Adrenal gland (tissue), 12 donors: ENCODE results near the gene LPCAT3. TPM values are rescaled to one million over a fixed set of nuclear protein-coding genes. Genes with fewer than 3 reads are reported as not detected.
A peak's percentile ranks its signal among the peaks of the same experiment; 100 is the strongest.

ENCODE experiments used
- DNase-seq, 7 donors: peaks; one replicate each; pipeline ENCODE4 v3.0.0-alpha.2; 2019 to 2020
- H3K27ac ChIP-seq, 5 donors: fragments of 200-600 bp; sonication (generic) in 4 of 5; 1 replicate in 3 of 5; 2 replicates in 2 of 5; pipeline versions ENCODE4 v1.5.1 to v1.8.0; 2016 to 2020; ENCODE audit warnings: mild to moderate bottlenecking in 1 of 5
- H3K27me3 ChIP-seq: fragments of 200-600 bp; 2 replicates; pipeline ENCODE4 v1.8.0; 2021
- H3K36me3 ChIP-seq, 2 donors: fragments of 200-600 bp; replicated peaks in 1 of 2; 1 replicate in 1 of 2; 2 replicates in 1 of 2; pipeline versions ENCODE4 v1.5.1 to v1.8.0; 2018 to 2022
- H3K4me1 ChIP-seq, 2 donors: fragments of 200-600 bp; replicated peaks in 1 of 2; 1 replicate in 1 of 2; 2 replicates in 1 of 2; pipeline versions ENCODE4 v1.5.1 to v1.8.0; 2018 to 2021
- H3K4me3 ChIP-seq, 4 donors: fragments of 200-600 bp; sonication (generic) in 3 of 4; one replicate each; pipeline ENCODE4 v1.5.1; 2016 to 2018
- H3K9me3 ChIP-seq, 3 donors: fragments of 200-600 bp; sonication (generic) in 1 of 3; replicated peaks in 1 of 3; 1 replicate in 2 of 3; 2 replicates in 1 of 3; pipeline versions ENCODE4 v1.5.1 to v1.8.0; 2016 to 2021
- POLR2A ChIP-seq, 2 donors: fragments of 450-650 bp; IDR thresholded peaks; one replicate each; pipeline ENCODE4 v1.6.1; 2017; ENCODE audit warnings: antibody characterized with exemption in 2 of 2, mild to moderate bottlenecking in 2 of 2, moderate library complexity in 1 of 2
- WGBS, 4 donors: extraction: QIAGEN DNeasy Blood & Tissue Kit in 2 of 4; methylation state at CpG; one replicate each; pipeline versions ENCODE4 v1.1.5 to v1.1.7; 2013 to 2017; 5-methylcytosine and 5-hydroxymethylcytosine counted together
- intact Hi-C, 2 donors: fragments of 100-400 bp; cut with DNase I; formaldehyde crosslinking; loops; one replicate each; pipeline versions ENCODE4 v1.14.1 to v1.15.0; 2022 to 2023
- polyA plus RNA-seq, 3 donors: library from polyadenylated mRNA; stranded (reverse); fragments of 200-250 nt in 2 of 3; fragments of 350-450 nt in 1 of 3; fragmentation: Illumina TruSeq in 1 of 3; extraction: RNeasy Lipid Tissue Mini Kit (QIAGEN cat#74804) in 1 of 3; gene quantifications; one replicate each; pipeline ENCODE4 v1.2.3, GENCODE V29; 2013 to 2014
- total RNA-seq, 9 donors: library from RNA; depleted of rRNA in 4 of 9; stranded (reverse); fragments of >200 nt in 4 of 9; fragments of 120-200 nt in 1 of 9; fragmentation: NEBNext Ultra II Directional in 1 of 9; extraction: Animal tissue kit (Norgen Biotek cat#: 25700) in 1 of 9; gene quantifications; one replicate each; pipeline versions ENCODE4 v1.1.0 to v1.2.4, GENCODE V29; 2013 to 2023
- TF ChIP-seq, protein P1 (sequence below), 6 experiments: fragments of 450-650 bp in 4 of 6; fragments of 200-600 bp in 2 of 6; sonication (generic) in 1 of 6; IDR thresholded peaks; 1 replicate in 5 of 6; 2 replicates in 1 of 6; pipeline versions ENCODE4 v1.5.1 to v1.8.0; 2016 to 2021; ENCODE audit warnings: antibody characterized with exemption in 6 of 6, mild to moderate bottlenecking in 2 of 6, moderate library complexity in 1 of 6
- donor health status: healthy with polysubstance abuse.
- donor health status: Bipolar disorder and iron deficiency.
- donor health status: DM: yes; HTN: yes; CAD: no.
- donor health status: DM: no; HTN: no; CAD: no.
- donor health status: DM: no; HTN: no; CAD: no.
- donor health status: DM: yes; HTN: yes; CAD: no.

Gene LPCAT3
- total and polyA plus RNA-seq, 12 donors: 28.5 to 146 (median 74.0) TPM

GRCh38 chr12:6946920-6947374 is 71.3 kb downstream of the LPCAT3 start:
- no peak for DNase-seq
- intact Hi-C loops: no loop called here
- WGBS, 4 donors: 53 to 59% (median 56%) methylated on average over 8 of the region's 8 CpGs
- Histone ChIP-seq H3K27me3 (no peaks in the 10 kb centered on the region), H3K27ac (peak overlapping the region in 4 of 5 donors; percentile 69 to 97 (median 95)), H3K9me3 (no peaks in the 10 kb centered on the region), H3K4me3 (peak overlapping the region in 1 of 4 donors; percentile 60), H3K36me3 (no peaks in the 10 kb centered on the region), H3K4me1 (peaks cover 20 to 48% of the 10 kb centered on the region in 2 donors)
- TF ChIP-seq, protein P1, sequence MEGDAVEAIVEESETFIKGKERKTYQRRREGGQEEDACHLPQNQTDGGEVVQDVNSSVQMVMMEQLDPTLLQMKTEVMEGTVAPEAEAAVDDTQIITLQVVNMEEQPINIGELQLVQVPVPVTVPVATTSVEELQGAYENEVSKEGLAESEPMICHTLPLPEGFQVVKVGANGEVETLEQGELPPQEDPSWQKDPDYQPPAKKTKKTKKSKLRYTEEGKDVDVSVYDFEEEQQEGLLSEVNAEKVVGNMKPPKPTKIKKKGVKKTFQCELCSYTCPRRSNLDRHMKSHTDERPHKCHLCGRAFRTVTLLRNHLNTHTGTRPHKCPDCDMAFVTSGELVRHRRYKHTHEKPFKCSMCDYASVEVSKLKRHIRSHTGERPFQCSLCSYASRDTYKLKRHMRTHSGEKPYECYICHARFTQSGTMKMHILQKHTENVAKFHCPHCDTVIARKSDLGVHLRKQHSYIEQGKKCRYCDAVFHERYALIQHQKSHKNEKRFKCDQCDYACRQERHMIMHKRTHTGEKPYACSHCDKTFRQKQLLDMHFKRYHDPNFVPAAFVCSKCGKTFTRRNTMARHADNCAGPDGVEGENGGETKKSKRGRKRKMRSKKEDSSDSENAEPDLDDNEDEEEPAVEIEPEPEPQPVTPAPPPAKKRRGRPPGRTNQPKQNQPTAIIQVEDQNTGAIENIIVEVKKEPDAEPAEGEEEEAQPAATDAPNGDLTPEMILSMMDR (IDR thresholded peaks at IDR 0.05): no peak

DNA sequence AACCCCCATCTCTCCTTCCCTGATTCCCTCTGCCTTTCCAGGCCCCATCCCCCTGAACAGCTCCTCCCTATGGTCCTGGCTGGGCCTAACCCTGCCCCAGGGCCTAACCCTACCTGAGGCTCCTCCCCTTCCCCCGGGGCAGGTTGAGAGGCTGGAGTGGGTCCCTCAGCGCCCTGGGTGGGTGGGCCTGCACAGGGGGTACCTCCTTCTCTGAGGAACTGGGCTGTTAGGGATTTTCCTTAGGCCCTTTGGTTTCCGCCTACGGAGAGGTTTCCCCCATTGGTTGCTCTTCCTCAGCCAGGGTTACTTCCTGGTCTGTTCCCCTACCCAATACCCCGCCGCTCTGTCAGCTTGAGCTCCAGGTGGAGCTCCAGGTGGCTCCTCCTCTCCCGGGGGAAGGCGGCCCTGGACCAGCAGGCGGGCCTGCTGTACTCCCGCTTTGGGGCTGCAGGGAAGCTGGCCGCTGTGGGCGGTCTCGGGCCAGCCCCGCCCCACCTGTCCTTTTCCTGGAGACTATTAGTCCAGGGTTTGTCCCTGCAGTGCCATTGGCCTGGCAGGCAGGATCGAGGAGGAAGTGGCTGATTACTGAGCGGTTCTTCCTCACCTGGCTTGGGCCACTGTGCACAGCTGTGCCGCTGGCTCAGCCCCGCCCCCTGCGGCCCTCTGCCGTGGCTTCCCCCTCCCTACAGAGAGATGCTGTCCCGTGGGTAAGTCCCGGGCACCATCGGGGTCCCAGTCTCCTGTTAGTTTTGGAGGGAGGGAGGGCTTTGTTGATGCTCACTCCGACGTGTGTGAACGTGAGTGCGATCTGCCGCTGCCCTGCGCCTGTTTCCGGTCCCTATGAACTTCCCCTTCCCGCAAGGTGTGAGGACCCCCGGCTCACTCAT is 72.0 kb downstream of the LPCAT3 start:
- DNase-seq: peak; percentile 86 to 96 (median 94)
- Histone ChIP-seq H3K27me3 (no peaks in the 10 kb centered on the region), H3K36me3 (no peaks in the 10 kb centered on the region), H3K4me1 (peaks cover 20 to 55% of the 10 kb centered on the region in 2 donors), H3K27ac (peak overlapping the region; percentile 29 to 97 (median 95)), H3K4me3 (peak overlapping the region in 1 of 4 donors; percentile 60), H3K9me3 (no peaks in the 10 kb centered on the region)
- TF ChIP-seq POLR2A (IDR thresholded peaks at IDR 0.05): peak; percentile 73 to 90
- TF ChIP-seq, protein P1 (IDR thresholded peaks at IDR 0.05): peak in 4 of 6 experiments; percentile 10 to 25 (median 23)
- intact Hi-C loops: no loop called here
- 13 to 22% (median 16%) methylated on average over 17 to 32 of the region's 32 CpGs for WGBS, 4 donors

- H3K4me3 ChIP-seq: peak overlapping the region in 1 of 4 donors; percentile 60
- H3K4me1 ChIP-seq: peaks cover 20 to 59% of the 10 kb centered on the region in 2 donors
- peak overlapping the region; percentile 29 to 97 (median 95) for H3K27ac ChIP-seq
- no peaks in the 10 kb centered on the region for H3K9me3 ChIP-seq
- WGBS, 4 donors: 46 to 54% (median 51%) methylated on average over 6 to 11 of the region's 11 CpGs
- TF ChIP-seq, protein P1 (IDR thresholded peaks at IDR 0.05): no peak
- no peak for TF ChIP-seq POLR2A (IDR thresholded peaks at IDR 0.05)
- intact Hi-C loops: no loop called here
- H3K36me3 ChIP-seq: no peaks in the 10 kb centered on the region
- peak in 6 of 7 donors; percentile 43 to 74 (median 53) for DNase-seq
- no peaks in the 10 kb centered on the region for H3K27me3 ChIP-seq
Measured at GRCh38 chr12:6945613-6946012, 72.7 kb downstream of the LPCAT3 start.

- TF ChIP-seq, protein P1 (IDR thresholded peaks at IDR 0.05): peak; percentile 58 to 97 (median 92)
- TF ChIP-seq POLR2A (IDR thresholded peaks at IDR 0.05): peak in 1 of 2 donors; percentile 67
Measured at GRCh38 chr12:6944381-6945186, 73.7 kb downstream of the LPCAT3 start.

More at GRCh38 chr12:6944381-6945186, 73.7 kb downstream of the LPCAT3 start:
- H3K4me1 ChIP-seq: peaks cover 20 to 58% of the 10 kb centered on the region in 2 donors
- H3K4me3 ChIP-seq: peak overlapping the region; percentile 43 to 68 (median 58)
- no peaks in the 10 kb centered on the region for H3K36me3 ChIP-seq
- intact Hi-C loops: no loop called here
- H3K27ac ChIP-seq: peak overlapping the region; percentile 95 to 97 (median 95)
- DNase-seq: peak; percentile 93 to 98 (median 96)
- H3K9me3 ChIP-seq: no peaks in the 10 kb centered on the region
- WGBS, 4 donors: 2 to 8% (median 3%) methylated on average over 11 to 48 of the region's 48 CpGs
- H3K27me3 ChIP-seq: no peaks in the 10 kb centered on the region
